ENCODE results near the gene MAPK8IP1. TPM values are rescaled to one million over a fixed set of nuclear protein-coding genes. Genes with fewer than 3 reads are reported as not detected.
"Not testable (repeated sequence)": the region's sequence is repeated elsewhere in the genome, so short reads cannot be mapped to it uniquely, and the experiment has no call there.

Gene MAPK8IP1
- polyA plus RNA-seq (2012; ENCODE audit: insufficient read depth, insufficient read length): not detected

DNA sequence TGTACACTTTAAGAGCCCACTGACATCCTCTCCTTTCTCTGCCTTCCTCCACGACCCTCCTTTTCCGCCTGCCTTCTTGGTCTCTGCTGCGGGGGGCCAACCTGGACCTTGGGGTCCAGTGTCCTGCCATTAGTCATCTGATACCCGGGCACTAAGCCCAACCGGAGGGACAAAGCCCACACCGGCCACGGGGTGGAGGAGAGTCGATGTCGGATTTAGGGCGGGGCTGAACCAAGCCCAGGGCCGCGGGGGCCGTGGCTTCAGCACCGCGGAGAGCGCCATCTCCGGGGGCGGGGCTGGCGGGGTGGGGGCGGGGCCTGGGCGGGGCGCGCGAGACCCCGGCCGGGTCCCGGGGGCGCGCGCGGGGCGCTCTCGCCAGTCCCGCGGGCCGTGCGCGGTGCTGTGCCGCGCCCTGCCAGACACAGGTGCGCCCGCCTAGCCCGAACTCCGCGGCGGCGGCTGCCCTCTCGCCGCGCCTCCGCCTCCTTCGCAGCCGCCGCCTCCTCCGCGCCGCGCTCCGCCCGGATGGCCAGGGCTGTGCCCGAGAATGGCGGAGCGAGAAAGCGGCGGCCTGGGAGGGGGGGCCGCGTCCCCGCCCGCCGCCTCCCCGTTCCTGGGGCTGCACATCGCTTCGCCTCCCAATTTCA lies at the start of gene MAPK8IP1:
TSS of gene MAPK8IP1 (plus strand) at position 378 of the 647 bp plus-strand sequence. CDS start at position 548, 170 bp downstream.
- peak within 1 kb of the TSS; percentile 30 for H3K4me3 ChIP-seq (ENCODE audit: low read length)
- peak; percentile 37 for DNase-seq (ENCODE audit: low read depth, low spot score)

DNA sequence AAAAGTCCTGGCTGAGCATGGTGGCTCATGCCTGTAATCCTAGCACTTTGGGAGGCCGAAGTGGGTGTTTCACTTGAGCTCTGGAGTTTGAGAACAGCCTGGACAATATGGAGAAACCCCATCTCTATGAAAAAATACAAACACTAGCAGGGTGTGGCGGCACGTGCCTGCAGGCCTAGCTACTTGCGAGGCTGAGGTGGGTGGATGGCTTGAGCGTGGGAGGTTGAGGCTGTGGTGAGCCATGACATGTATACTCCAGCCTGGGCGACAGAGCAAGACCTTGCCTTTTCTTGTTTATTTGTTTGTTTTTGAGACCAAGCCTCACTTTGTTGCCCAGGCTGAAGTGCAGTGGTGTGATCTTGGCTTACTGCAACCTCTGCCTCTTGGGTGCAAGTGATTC lies 46.2 kb upstream of the MAPK8IP1 start:
- H3K4me3 ChIP-seq (ENCODE audit: low read length): no peak overlapping the region
- DNase-seq (ENCODE audit: low read depth, low spot score): no peak

DNA sequence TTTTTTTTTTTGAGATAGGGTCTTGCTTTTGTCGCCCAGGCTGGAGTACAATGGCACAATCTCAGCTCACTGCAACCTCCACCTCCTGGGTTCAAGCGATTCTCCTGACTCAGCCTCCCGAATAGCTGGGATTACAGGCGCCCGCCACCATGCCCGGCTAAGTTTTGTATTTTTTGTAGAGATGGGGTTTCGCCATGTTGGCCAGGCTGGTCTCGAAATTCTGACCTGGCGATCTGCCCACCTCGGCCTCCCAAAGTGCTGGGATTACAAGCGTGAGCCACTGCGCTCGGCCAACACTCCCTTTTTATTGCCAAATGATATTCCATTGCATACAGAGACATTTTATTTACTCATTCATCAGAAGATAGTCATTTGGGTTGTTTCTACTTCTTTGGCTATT lies 45.2 kb upstream of the MAPK8IP1 start:
- not testable (repeated sequence) for H3K4me3 ChIP-seq (ENCODE audit: low read length); DNase-seq (ENCODE audit: low read depth, low spot score)

DNA sequence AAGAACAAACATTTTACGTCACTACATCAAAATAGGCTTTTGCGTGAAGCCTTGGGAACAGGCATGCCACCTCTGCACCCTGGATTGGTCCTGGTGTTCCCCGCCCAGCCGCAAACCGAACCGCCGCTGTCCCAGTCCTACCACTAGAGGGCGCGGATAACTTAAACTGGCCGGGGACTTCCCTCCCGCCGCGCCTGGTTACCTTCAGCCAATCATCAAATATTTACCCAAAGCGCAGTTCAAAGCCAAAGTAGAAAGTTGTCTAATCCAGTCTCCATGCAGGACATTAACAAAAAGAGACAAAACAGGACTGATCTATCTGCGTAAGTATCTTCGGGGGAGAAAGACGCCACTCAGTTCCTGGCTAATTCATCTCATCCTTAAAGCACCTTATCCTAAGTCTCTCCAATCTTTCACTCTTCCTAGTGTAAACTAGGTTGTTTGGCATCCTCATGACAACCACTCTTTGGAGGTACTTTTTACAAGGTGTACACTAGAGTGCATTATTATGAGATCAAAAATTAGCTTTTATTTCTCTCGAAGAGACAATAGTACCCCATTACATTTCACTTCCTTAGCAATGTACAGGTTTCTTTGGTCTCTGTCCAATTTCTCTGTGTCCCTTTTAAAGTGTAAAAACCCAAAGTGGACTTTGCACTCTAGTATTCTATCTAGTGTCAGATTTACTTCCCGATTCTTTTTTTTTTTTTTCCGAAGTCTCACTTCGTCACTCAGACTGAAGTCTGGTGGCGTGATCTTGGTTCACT lies 42.1 kb upstream of the MAPK8IP1 start:
- DNase-seq (ENCODE audit: low read depth, low spot score): peak; percentile 71
- peak overlapping the region; percentile 27 for H3K4me3 ChIP-seq (ENCODE audit: low read length)

GRCh38 chr11:45844822-45845578 lies 40.5 kb upstream of the MAPK8IP1 start:
- H3K4me3 ChIP-seq (ENCODE audit: low read length): no peak overlapping the region
- no peak for DNase-seq (ENCODE audit: low read depth, low spot score)

GRCh38 chr11:45846174-45846675 lies 39.2 kb upstream of the MAPK8IP1 start:
- H3K4me3 ChIP-seq (ENCODE audit: low read length): no peak overlapping the region
- no peak for DNase-seq (ENCODE audit: low read depth, low spot score)

- peak within 1 kb of the TSS; percentile 90 for H3K4me3 ChIP-seq (ENCODE audit: low read length)
- peak; percentile 87 for DNase-seq (ENCODE audit: low read depth, low spot score)
These were observed 38.2 kb upstream of the MAPK8IP1 start, which contains the start of gene CRY2 for GRCh38 chr11:45846974-45847910. CRY2 (plus strand) TSS chr11:45847475; CDS start chr11:45847491, 16 bp downstream.

GRCh38 chr11:45847911-45848316 lies 37.5 kb upstream of the MAPK8IP1 start:
- peak; percentile 25 for DNase-seq (ENCODE audit: low read depth, low spot score)

GRCh38 chr11:45848654-45849081 lies 36.8 kb upstream of the MAPK8IP1 start:
- no peak overlapping the region for H3K4me3 ChIP-seq (ENCODE audit: low read length)
- no peak for DNase-seq (ENCODE audit: low read depth, low spot score)

More at GRCh38 chr11:45847911-45848316, 37.5 kb upstream of the MAPK8IP1 start:
- H3K4me3 ChIP-seq (ENCODE audit: low read length): peak overlapping the region; percentile 90

DNA sequence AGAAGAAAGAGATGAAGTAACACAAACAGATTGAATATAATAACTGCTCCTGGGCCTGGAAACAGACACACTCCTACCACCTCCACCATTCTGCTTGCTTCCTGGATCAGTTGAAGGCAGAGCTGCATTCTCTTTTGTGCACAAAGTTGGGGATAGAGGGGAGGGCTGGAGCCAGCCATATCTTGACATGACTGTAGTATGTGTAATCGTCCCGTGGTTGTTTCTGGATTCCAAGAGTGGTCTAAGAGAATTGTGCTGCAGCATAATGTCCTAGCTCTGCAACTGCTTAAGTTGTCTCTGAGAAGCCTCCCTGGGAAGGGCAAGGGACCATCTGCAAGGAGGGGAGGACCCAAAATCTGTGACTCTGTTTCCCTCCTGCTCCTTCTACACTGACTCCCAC lies 35.0 kb upstream of the MAPK8IP1 start:
- no peak for DNase-seq (ENCODE audit: low read depth, low spot score)
- no peak overlapping the region for H3K4me3 ChIP-seq (ENCODE audit: low read length)

GRCh38 chr11:45851228-45851627 lies 34.2 kb upstream of the MAPK8IP1 start:
- DNase-seq (ENCODE audit: low read depth, low spot score): no peak

GRCh38 chr11:45852018-45852711 lies 33.3 kb upstream of the MAPK8IP1 start:
- H3K4me3 ChIP-seq (ENCODE audit: low read length): no peak overlapping the region
- DNase-seq (ENCODE audit: low read depth, low spot score): no peak

More at GRCh38 chr11:45851228-45851627, 34.2 kb upstream of the MAPK8IP1 start:
- no peak overlapping the region for H3K4me3 ChIP-seq (ENCODE audit: low read length)

DNA sequence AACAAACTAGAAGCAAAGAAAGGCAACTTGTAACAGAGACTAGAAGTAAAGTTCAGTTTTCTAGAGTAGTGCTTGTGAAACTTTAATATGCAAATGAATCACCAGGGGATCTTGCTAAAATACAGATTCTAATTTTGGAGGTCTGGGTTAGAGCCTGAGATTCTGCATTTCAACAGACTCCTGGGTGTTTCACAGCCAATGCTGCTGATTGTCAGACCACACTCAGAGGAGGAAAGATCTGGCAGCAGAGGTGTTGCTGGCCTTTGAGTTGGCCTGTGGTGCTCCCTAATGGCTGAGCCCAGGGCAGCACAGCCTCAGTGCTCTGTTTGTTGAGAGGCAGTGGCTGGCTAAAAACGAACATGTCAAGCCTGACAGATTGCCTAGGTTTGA lies 32.7 kb upstream of the MAPK8IP1 start:
- no peak overlapping the region for H3K4me3 ChIP-seq (ENCODE audit: low read length)
- DNase-seq (ENCODE audit: low read depth, low spot score): no peak

DNA sequence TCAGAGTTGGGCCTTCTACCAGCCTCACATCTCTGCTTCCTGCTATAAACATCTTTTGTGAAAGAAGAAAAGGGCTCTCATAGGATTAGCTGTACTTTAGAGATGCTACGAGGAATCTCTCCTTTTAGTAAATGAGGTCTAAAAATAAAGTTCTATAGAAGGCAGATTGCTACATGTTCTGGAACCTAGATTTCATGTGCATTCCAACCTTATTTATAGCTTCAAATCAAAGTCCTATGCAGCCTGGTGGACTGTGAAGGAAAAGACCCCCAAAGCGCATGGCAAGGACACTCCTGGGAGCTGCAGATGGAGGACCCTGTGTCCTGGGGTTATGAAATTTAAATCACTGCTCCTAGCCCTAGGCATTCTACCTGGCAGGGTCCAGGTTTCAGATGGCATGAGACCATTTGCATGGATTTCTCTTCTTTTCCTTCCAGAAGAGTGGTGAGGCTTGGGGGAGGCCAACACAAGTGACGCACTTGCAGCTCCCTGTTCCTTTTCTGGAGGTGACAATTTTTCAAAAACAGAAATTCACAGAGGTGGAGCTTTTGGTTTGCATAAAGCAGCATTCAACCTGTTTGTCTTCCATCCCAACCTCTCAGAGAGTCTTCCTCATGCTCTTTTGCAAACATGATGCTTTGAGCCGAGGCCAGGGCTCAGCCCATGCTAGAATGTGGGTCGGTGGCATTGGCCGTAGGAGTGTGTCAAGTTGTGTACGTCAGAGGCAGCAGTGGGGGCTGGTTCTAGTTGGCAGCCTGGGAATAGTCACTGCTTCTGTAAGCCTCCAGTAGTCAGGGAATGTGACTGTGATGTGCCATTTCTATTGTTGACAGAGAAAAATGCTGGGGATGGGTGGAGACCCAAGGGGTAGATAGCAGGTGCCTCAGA lies 31.9 kb upstream of the MAPK8IP1 start:
- H3K4me3 ChIP-seq (ENCODE audit: low read length): no peak overlapping the region
- no peak for DNase-seq (ENCODE audit: low read depth, low spot score)

DNA sequence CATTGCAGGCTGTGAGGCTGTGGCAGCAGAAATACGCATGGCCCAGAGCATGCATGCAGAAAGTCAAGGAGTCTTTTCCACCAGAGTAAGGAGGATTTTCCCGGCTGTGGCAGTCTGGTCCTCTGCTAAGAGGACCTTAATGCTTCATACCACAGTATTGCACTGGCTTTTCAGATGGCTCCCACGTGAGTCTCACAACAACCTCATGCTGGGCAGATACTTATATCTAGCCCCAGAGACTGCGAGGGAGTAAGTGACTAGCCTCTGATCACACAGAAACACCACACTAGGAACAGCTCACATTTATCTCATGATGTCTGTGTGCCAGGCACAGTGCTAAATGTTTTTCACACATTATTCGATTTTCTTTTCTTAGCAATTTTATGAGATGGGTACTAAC lies 30.1 kb upstream of the MAPK8IP1 start:
- no peak overlapping the region for H3K4me3 ChIP-seq (ENCODE audit: low read length)
- no peak for DNase-seq (ENCODE audit: low read depth, low spot score)

GRCh38 chr11:45856044-45856468 lies 29.4 kb upstream of the MAPK8IP1 start:
- no peak for DNase-seq (ENCODE audit: low read depth, low spot score)

DNA sequence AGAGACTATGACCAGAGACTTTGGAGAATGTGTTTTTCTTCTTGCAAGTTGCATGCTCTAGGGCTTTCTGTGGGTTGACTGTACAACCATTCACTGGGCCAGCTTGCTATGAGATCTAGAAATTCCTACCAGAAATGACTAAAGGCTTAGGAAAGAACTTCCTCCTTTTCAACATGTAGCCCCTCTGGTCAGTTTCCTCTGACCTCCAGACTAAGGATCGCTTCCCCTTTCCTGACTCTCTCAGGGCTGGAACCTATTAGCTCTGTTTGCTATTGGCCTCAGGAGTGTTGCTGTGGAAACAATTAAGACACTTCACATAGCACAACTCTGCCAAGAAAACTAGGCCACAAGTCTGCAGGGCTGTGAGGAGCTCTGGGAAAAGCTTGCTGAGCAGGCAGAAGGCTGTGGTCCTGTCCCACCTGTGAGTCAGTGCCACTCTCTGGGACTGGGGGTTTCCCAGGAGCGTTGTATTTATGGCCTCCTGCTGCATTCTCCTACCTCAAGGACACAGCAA lies 27.4 kb upstream of the MAPK8IP1 start:
- no peak overlapping the region for H3K4me3 ChIP-seq (ENCODE audit: low read length)
- DNase-seq (ENCODE audit: low read depth, low spot score): no peak

More at GRCh38 chr11:45856044-45856468, 29.4 kb upstream of the MAPK8IP1 start:
- H3K4me3 ChIP-seq (ENCODE audit: low read length): no peak overlapping the region

Data from Jurkat, Clone E6-1 (cell line).